Caki2 (cell line): ENCODE results near the gene ROCK2. TPM values are rescaled to one million over a fixed set of nuclear protein-coding genes. Genes with fewer than 3 reads are reported as not detected.

Experiments
- DNase-seq: peaks from one replicate; pipeline ENCODE4 v3.0.0-alpha.2; 2015; ENCODE audit warnings: low read depth
- in situ Hi-C: cut with HindIII; loops from 2 replicates; pipeline ENCODE4 v1.10.0; 2016; ENCODE audit warnings: low sequenced_read_pairs, low pct_unique_long_range_greater_than_20kb, mixed read lengths
- total RNA-seq: library from RNA; depleted of rRNA; stranded (reverse); fragments of >200 nt; shearing (Covaris generic); gene quantifications from 2 replicates; pipeline ENCODE4 v1.2.3, GENCODE V29; 2014; ENCODE audit warnings: low replicate concordance

ROCK2 gene
- total RNA-seq, 1 experiment from 2014 or later: 8.3 TPM

DNA sequence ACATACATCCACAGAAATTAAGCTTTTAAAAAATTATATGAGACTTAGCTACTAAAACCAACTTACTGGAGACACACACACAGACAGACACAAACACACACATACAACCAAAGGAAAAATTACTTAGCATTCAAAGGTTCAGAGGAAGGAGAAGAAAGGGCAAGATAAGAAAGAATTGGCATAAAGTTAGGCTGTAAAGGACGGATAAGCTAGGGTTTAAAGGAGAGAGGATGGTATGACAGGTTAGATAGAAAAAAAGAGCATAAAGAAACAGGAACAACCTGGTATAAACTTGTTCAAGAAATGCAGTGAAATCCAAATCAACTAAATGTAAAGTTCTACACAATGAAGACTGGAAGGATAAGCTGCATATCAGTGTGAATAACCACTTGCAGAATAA is 115.7 kb downstream of the ROCK2 start:
- in situ Hi-C loops: no loop called here

DNA sequence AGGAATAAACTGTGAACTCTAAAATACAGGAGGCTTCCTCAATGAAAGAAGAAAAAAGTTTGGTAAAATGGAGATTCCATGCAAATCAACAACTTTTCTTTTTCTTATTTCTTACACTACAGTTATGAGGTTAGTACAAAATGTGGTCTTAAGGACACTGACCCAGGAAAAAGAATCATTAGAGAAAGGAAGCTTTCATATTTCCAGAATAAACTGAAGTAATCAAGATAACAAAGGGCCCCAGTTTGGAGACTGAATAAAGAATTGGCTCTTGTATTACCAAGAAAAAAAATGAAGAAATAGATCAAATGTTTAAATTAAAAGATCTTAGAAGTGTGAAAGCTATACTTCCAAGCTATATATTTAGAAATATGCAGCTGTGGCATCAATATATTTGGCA is 116.8 kb downstream of the ROCK2 start:
- in situ Hi-C loops: no loop called here

More for the DNA sequence above, 115.7 kb downstream of the ROCK2 start:
- DNase-seq: no peak

DNA sequence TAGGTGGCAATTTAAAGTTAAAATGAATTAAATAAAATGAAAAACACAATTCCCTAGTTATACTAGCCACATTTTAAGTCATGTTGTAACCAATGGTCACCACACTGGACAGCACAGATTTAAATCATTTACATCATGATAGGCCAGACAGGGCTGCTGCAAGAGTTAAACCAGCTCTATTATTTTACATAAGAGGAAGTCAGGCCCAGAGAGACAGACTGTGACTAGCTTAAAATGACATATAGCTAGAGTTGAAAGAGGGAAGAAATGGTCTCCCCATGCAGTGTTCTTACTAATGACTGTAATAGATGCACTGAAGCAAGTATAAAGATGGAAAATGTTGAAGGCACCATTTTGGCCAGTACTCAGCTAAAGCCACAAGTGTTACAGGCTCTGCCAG is 119.5 kb downstream of the ROCK2 start:
- no peak for DNase-seq
- in situ Hi-C loops: no loop called here

More for the DNA sequence above, 116.8 kb downstream of the ROCK2 start:
- no peak for DNase-seq

DNA sequence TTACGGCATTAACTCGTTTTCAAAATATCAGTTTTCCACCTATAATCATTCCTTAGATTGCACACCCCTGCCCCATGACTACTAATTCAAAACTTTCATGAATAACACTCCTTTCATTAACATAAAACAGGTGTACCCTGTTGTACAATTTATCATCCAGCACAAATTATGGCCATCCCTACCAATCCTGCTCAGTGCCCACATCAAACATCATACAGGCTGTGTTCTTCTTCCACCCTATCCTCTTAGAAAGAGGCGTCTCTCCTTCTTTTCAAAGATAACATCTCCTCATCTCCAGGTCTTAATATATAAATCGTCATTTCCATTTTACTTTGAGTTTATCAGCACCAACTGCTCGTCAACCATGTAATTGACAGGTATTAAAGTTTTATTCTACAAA is 121.6 kb downstream of the ROCK2 start:
- no peak for DNase-seq
- in situ Hi-C loops: no loop called here

DNA sequence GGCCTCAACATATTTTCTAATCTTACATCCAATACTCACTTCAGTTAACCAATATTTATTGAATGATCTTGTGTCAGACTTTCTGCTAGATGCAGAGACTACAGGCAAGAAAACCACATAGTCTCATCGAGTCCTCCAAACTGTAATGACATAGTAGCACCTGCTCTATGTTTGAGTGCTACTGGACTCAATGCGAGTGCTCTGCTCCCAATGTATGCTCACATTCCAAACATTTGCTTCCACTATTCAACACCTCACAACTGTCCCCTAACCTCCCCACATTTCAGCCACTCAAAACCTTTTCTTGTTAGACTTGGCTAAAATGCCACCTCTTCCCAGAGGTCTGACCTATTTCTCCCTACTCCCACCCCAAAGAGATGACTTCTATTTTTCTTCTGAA is 124.0 kb downstream of the ROCK2 start:
- DNase-seq: no peak
- in situ Hi-C loops: no loop called here

DNA sequence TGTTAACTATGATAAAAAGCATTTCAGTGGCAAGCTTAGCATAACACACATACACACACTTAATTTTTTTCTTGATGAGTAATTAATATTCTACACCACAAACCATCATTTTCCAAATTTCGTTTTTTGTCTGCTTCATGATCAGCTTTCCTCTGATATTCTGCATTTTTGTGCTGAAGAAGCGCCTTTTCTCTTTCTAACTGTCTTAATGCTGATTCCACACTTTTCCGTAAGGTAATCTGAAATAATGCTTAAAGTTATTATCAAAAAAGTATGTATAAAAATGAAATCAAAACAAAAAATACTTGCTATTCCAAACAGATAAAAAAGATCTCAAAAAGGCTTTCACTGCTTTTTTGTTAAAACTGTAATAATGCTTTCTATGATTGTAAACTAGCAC is 129.0 kb downstream of the ROCK2 start:
- DNase-seq: no peak
- in situ Hi-C loops: no loop called here

DNA sequence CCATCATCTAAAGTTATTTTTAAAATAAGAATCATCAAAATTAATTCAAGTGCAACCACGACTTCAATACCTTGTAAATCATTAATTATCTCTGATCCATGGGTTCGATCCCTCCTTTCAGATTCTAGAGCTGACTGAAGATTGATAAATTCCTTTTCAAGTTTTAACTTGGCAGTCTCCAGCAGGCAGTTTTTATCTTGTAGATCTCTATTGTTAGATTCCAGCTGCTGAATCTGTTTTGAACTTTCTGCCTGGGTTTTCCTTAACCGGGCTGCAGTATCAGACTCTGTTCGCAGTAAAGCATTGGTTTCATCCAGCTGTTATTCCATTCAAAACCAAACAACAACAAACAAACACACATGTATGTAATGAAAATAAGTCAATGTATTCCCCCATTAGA is 129.7 kb downstream of the ROCK2 start:
- in situ Hi-C loops: no loop called here
- DNase-seq: no peak

DNA sequence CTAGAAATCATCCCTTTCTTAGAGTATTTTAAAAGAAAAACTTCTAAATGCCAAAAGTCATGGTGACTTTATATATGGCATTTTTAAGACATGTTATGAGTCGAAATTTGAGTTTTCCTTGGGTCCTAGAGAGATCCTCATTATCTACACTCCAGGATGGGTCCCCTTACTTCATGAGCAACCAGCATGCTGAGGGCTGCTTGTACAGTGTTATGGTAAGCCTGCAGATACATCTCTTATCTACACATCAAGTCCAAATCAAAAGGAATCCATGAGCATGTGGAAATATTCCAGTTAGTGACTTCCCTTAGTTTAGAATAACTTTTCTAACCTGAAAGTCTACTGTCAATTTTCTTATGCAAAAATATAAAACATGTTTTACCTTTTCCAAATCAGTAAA is 130.5 kb downstream of the ROCK2 start:
- DNase-seq: no peak
- in situ Hi-C loops: no loop called here

DNA sequence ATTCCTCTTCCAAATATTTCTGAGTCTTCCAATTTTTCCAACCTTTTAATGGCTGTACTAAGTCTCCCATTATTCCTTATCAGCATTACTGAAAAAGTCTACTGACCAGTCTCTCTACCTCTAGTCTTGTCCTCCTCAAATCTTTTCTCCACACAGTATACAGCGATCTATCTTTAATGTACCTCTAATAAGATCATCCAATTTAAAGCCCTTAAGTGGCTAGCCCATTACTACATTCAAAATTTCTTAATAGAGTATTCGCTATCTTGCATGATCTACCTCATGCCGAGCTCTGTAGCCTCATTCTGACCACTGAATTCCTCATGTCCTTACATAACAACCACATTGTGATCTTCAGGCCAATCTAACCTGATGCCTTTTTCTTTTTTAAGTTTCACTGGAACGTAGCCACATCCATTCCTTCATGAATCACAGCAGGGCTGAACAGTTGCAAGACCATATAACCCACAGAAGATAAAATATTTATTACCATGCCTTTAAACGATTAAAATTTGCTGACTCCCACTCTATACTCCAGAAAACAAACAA is 131.3 kb downstream of the ROCK2 start:
- no peak for DNase-seq
- in situ Hi-C loops: no loop called here

DNA sequence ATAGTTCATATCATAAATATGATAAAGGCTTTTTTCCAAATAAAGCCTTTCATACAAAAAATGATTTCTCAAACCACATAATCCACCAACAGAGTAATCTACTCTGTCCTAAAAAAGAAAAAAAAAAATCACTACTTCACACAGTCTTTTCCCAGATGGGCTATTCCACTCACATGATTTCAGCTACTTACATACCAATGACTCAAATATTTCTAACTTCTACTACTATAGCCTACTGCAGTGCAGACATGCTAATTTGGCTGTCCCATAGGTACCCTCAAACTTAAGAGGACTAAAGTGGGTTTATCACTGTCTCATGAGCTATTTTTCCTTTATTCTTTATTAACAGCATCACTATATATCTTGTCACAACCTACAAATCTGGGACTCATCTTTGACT is 131.8 kb downstream of the ROCK2 start:
- DNase-seq: no peak
- in situ Hi-C loops: no loop called here

DNA sequence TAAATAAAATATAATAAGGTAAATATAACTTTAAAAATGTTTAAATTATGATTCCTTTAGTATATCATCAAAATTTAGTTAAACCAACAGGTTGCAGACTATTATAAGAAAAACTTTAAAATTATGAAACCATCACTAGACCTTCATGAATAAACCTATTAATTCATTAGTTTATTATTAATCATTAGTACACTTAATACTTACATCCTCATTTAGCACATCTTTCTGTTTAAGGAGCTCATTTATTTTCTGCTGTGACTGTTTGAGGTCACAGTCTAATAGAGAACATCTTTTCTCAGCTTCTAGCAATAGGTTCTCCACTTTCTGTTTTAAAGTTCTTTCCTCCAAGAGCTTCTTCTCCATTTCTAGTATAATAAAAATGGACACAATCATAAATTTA is 136.4 kb downstream of the ROCK2 start:
- in situ Hi-C loops: no loop called here
- no peak for DNase-seq

DNA sequence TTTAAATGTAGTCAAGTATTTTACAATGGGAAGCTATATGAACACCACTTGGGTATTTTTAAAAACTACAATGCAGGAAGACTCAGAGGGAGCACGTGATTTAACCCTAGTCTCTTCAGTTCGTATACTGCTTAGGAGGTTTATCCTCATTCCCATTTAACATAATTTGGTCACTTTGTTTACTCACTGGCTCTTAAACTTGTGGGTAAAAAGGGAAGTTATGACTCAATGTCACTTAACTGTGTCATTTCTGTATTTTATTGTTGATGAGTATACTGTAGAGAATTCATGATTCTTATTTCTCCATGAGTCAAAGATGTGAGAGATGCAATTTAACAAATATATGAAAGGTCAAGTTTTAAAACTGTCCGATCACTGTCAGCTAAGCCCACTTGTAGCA is 141.0 kb downstream of the ROCK2 start:
- in situ Hi-C loops: no loop called here
- peak; percentile 12 for DNase-seq

DNA sequence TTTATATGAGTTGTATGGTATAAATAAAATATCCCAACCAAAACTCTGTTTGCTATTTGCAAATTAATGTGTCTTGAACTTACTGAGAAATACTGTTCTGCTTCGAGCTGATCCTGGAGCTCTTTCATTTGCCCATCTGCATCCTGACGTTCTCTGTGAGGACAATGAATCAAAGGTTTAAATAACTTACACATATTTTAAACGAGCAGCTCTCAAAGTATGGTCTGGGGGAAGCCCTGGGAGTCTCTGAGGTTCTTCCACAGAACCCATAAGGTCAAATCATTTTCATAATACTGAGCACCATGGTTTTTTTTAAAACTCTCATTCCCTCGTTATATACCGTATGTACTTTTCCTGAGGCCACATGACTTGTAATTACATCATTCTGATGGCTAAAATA is 142.5 kb downstream of the ROCK2 start:
- in situ Hi-C loops: no loop called here
- DNase-seq: no peak

DNA sequence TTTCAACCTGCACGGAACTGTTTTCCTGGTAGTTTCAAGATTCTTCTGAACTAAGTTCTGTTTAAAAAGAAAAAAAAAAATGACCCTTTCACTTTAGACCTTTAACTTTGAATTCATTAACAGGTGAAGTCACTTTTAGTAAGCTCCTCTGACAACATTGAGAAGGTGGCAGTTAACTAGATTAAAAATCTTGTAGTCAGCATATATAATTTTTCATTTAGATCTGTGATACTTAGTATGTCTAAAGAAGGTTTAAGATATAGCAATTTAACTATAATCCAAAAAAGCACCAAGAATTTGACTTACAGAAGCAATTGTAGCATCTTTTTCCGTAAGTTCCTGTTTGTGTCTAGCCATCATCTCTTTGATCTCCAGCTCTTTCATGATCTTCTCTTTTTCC is 143.8 kb downstream of the ROCK2 start:
- no peak for DNase-seq
- in situ Hi-C loops: no loop called here

DNA sequence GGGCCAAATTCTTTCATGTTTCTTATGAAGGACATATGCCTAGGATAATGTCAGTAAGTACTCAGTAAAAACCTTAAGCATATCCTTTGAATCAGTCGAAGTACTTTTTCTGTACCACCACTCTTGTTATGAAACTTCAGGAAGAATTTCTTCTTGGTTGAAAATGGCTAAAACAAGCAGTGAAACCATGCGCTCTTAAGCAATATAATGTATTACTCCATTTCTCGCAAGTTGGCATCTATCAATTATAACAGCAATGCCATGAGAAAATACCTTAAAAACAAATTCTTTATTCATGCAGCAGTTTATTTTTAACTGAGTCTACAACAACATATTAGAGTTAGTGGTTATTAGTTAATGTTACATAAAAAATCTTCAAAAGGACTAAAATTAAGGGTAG is 148.2 kb downstream of the ROCK2 start:
- in situ Hi-C loops: no loop called here

DNA sequence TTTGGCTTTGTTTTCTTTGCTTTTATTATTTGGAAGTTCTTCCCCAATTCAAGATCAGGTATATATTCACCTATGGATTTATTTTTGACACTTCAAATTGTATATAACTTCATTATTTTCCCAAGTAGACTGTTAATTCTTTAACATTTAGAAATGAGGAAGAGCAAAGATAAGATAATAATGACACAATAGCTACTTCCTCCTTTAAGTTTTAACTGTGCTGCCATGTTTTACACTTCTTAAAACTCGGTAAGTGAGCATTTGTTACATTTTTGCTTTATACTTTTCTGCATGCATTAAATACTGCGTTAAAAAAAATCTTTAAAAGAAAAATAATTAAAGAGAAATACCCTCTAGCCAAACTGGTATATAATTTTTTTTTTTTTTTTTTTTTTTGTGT is 156.7 kb downstream of the ROCK2 start:
- no peak for DNase-seq
- in situ Hi-C loops: no loop called here

More for the DNA sequence above, 148.2 kb downstream of the ROCK2 start:
- DNase-seq: no peak

DNA sequence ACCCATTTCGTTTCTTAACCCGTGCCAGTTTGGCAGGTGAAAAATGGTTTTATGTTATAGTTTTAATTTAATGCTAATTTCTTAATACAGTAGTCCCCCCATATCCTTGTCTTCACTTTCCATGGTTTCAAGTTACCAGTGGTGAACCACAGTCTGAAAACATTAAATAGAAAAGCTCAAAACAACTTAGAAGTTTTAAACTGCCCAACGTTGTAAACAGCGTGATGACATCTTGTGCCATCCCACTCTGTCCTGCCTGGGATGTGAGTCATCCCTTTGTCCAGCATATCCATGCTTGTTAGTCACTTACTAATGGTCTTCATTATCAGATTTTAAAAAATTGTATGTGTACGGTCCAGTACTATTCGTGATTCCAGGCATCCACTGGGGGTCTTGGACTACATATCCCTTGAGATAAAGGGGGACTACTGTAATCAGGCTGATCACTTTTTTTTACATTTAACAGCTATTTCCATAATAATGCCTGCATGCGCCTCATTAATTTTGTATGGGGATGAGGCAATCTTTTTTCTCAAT is 157.3 kb downstream of the ROCK2 start:
- peak; percentile 10 for DNase-seq
- in situ Hi-C loops: no loop called here

DNA sequence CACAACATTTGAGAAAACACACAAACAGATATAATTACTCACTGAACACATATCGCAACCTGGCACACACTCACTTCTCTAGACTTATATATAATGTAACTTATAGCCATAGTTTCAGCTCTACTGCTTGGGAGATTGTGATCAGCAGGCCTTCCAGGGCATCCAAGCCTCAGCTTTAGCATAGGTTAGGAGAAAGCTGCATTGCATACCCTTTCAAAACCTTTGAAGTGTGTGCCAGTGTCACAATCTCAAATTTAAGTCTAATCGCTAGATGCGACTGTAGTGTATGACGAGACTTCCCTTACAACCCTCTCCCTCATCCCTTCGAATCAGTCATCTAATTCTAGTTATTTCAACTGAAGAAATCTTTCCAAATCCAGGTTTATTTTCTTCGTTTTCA is 158.3 kb downstream of the ROCK2 start:
- in situ Hi-C loops: no loop called here
- no peak for DNase-seq

DNA sequence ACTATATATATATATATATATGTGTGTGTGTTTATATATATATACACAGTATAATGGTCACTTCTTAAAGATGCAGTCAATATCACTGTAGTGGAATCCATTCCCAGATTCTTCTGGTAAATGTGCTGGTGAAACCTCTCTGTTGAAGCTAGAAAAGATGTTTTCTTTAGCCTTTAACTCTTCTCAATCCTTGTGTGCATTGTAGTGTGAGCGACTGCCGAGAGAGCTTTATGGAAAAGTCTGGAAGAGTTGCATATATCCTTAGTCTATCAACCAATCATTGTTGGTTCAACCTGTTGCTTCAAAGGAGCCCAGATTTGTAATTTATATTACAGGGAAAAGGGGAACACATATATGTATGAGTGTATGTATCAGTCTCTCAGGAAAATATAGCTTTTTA is 161.5 kb downstream of the ROCK2 start:
- DNase-seq: no peak
- in situ Hi-C loops: no loop called here

DNA sequence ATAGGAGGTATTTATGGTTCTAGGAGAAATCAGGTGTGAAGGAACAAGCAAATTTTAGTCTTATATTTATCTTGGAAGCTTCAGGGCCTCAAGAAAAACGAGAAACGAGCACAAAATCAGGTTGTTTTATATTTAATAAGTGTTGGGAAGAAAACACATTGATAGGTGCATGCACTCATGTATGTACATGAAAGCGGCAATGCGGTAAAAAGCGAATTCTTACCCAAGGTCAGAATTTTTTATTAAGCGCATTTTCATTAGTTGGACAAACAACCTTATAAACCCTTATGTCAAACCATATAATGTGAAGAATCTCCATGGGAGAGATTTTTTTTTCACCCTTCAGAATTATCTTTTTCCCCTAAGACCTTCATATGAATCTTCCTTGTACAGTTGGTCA is 163.8 kb downstream of the ROCK2 start:
- in situ Hi-C loops: no loop called here
- DNase-seq: no peak

DNA sequence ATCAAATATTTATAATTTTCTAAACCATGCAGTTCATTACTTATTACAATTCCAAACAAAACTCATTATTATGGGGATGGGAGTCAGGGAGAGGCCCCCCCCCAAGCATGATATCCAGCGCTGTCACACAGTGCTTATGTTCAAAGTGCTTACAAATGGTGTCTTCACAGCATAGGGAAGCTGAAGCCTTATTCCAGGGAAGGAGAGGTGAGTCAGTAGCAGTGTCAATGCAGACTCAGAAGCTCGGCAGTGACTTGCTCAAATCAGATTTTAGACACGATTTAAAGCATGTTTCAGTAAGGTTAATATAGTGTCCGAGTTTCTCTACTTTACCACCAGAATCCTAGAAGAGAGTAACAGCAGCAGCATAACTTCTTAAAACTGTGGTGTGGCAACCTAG is 164.5 kb downstream of the ROCK2 start:
- in situ Hi-C loops: no loop called here
- no peak for DNase-seq
